Measurements from ENCODE around the gene CSRP1. TPM values are rescaled to one million over a fixed set of nuclear protein-coding genes. Genes with fewer than 3 reads are reported as not detected.

The CSRP1 gene
- polyA plus RNA-seq, 12 donors: 32.3 to 119 (median 37.6) TPM; not detected in 1

- no peak for DNase-seq
Observed at GRCh38 chr1:201459775-201460174, 47.1 kb downstream of the CSRP1 start.

- DNase-seq: no peak
Observed at GRCh38 chr1:201459052-201459451, 47.9 kb downstream of the CSRP1 start.

DNA sequence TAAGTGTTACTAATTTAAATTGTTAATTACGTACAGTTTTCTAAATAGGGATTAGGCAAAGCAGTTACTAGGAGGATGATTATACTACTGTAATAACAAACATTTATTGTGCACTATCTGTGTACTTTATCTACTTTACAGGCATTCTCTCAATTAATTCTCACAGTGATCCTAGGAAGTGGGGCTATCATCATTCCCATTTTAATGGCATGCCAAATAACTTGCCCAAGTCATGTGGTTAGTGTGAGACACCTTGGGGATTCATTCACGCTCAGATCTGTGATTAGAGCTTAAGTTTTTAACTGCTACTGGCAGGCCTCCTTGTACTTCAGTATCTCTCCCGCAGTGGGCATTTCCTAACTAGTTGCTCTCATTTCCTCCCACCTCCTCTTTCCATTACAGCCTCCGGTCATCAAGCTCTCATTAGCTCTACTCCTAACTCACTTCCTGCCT, 49.4 kb downstream of the CSRP1 start:
- no peak for DNase-seq

GRCh38 chr1:201456499-201457309, 50.2 kb downstream of the CSRP1 start:
- DNase-seq: no peak

- no peak for DNase-seq
Observed at GRCh38 chr1:201455098-201455497, 51.8 kb downstream of the CSRP1 start.

DNA sequence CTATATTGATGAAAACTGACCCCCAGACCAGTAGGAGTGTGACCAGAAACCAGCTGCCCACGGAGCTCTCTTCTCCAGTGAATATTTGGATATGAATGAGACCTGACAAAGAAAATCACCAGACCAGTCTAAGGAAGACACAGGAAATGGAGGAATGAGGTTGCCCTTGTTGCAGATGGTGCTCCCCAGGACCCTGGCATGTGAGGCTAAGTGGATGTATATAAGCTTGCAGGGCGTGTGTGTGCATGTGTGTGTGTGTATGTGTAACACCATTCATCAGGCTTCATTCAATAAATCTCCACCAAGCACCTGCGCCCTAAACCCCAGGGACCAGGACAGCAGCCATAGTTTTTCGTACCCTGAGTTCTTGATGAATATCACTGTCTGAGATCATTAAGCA, 52.3 kb downstream of the CSRP1 start:
- DNase-seq: no peak

DNA sequence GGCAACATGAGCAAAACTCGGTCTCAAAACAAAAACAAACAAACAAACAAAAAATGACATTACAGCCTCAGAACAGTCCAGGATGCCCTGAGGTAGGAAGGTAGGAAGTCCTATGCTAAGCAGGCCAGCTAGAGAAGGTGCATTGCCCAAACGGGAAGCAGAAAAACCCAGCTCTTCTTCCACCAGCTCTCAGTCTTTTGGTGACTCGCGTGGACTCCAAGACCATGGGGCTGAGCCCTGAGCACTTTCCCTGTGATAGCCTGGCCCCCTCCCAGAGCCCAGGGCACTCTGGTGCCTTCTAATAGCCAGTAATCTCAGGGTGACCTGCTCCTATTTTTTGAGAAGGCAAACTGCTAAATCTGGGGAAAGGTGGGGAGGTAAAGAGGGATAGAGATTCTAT, 54.1 kb downstream of the CSRP1 start:
- no peak for DNase-seq

GRCh38 chr1:201450721-201451291, 56.1 kb downstream of the CSRP1 start:
- DNase-seq: peak; percentile 74

- DNase-seq: no peak
Observed at GRCh38 chr1:201448990-201449389, 57.9 kb downstream of the CSRP1 start.

DNA sequence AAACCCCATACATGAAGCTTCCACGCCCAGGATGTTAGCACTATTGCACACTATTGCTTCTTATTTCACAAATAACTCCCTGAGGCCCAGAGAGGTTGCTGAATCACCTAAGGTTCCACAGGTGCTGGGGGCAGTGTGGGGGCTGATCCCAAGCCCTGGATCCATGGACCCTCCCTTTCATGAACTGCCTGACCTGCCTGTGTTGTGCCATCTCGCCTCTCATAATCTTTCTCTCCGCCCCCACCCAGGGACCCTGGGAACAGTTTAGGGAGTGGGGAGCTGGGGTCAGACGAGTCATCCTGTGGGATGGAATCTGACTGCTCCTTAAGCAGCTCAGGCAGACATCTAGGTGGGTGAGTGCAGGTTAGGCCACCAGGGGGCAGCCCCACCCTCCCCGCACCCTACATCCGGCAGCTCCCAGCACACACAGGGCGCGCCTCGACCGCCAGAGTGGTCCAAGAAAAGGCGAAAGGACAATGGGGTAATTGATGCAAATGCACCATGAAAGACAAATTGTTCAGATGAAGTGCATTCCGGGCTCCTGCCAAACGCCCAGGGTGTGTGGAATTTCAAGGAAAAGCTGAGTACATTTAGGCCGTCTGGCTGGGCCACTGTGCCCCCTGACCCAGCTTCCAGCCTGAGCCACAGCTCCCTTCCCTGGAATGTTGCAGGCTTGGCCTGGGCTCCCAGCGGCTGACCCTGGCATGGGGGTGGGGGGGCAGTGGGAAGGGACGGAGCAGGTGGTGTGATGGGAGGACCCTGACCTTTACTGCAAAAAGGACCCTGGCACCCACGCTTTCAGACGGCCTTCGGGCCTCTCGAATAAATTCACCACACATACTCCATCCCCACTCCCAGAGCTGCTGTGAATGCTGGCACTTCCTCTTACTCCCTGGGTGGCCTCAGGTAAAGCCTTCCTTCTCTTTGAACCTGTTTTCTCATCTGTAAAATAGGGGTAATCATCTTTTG, 58.7 kb downstream of the CSRP1 start:
- DNase-seq: no peak

DNA sequence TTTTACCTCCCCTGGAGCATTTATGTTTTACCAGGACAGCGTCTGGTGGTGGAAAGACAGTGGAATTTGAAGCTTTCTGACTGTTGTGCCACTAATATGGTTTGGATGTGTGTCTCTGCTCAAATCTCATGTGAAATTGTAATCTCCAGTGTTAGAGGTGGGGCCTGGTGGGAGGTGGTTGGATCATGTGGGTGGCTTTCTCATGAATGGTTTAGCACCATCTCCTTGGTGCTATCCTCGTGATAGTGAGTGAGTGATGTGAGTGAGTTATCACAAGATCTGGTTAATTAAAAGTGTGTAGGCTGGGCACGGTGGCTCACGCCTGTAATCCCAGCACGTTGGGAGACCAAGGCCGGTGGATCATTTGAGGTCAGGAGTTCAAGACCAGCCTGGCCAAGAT, 61.6 kb downstream of the CSRP1 start:
- no peak for DNase-seq

DNA sequence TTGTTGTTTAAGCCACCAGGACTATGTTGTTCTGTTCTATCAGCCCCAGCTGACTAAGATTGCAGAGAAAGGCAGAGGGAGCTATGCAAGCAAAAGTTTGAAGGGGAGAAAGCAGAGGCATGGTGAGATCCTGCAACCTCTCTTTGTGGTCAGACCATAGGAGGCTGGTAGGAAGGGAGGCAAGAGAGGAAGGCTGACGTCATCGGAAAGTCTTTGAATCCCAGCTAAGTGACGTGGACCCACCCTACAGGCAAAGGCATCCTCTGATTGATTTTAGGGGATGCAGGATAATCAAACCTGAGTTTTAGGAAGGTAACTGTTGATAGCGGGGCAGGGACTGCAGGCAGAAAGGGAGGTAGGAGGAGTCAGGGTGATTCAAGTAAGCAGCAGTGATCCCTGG, 62.1 kb downstream of the CSRP1 start:
- DNase-seq: no peak

GRCh38 chr1:201443747-201444146, 63.2 kb downstream of the CSRP1 start:
- no peak for DNase-seq

- DNase-seq: no peak
Observed at GRCh38 chr1:201436969-201437368, 70.0 kb downstream of the CSRP1 start.

GRCh38 chr1:201436393-201436792, 70.5 kb downstream of the CSRP1 start:
- no peak for DNase-seq

GRCh38 chr1:201434266-201434665, 72.7 kb downstream of the CSRP1 start:
- DNase-seq: no peak

GRCh38 chr1:201433609-201434008, 73.3 kb downstream of the CSRP1 start:
- no peak for DNase-seq

Other genes starting within 250 kb of the CSRP1 start
- 100 to 1,000 TPM in 1 of 12 donors, 10 to 100 TPM in 3, 1 to 10 TPM in 7, not detected in 1; 3.8 to 125 (median 6.6) TPM for gene PKP1, start 223.6 kb downstream of the CSRP1 start, polyA plus RNA-seq (ENCODE audit: insufficient read length in 12 of 12)
- gene TNNT2, start 129.4 kb downstream of the CSRP1 start, polyA plus RNA-seq (ENCODE audit: insufficient read length in 12 of 12): 1,000 to 10,000 TPM in 7 of 12 donors, 100 to 1,000 TPM in 5; 582 to 1,903 (median 1,024) TPM
- gene LAD1, start 107.8 kb downstream of the CSRP1 start, polyA plus RNA-seq (ENCODE audit: insufficient read length in 12 of 12): 10 to 100 TPM in 10 of 12 donors, 1 to 10 TPM in 1, not detected in 1; 9.6 to 50.4 (median 13.8) TPM
- 1,000 to 10,000 TPM in 10 of 12 donors, 100 to 1,000 TPM in 2; 589 to 2,422 (median 1,632) TPM for gene TNNI1, start 85.4 kb downstream of the CSRP1 start, polyA plus RNA-seq (ENCODE audit: insufficient read length in 12 of 12)
- 10 to 100 TPM in 11 of 12 donors, not detected in 1; 13.6 to 22.5 (median 16.8) TPM for gene PHLDA3, start 37.9 kb downstream of the CSRP1 start, polyA plus RNA-seq (ENCODE audit: insufficient read length in 12 of 12)
- 10 to 100 TPM in 11 of 12 donors, not detected in 1; 18.7 to 41.1 (median 25.9) TPM for gene NAV1, start 32.0 kb upstream of the CSRP1 start, polyA plus RNA-seq (ENCODE audit: insufficient read length in 12 of 12)